Urinary bladder (tissue), 4 donors: Measurements from ENCODE around the gene CHD1. TPM values are rescaled to one million over a fixed set of nuclear protein-coding genes. Genes with fewer than 3 reads are reported as not detected.
A peak's percentile ranks its signal among the peaks of the same experiment; 100 is the strongest.

ENCODE experiments used
- DNase-seq: peaks from one replicate; pipeline ENCODE4 v3.0.0-alpha.2; 2015; ENCODE audit errors: extremely low spot score
- H3K27ac ChIP-seq: one replicate; pipeline ENCODE4 v1.5.1; 2013; ENCODE audit warnings: low read depth, mild to moderate bottlenecking, moderate library complexity
- H3K36me3 ChIP-seq: one replicate; pipeline ENCODE4 v1.6.1; 2013; ENCODE audit warnings: mild to moderate bottlenecking, moderate library complexity; ENCODE audit not compliant: insufficient read depth
- H3K4me1 ChIP-seq: one replicate; pipeline ENCODE4 v1.6.1; 2013; ENCODE audit warnings: mild to moderate bottlenecking, moderate library complexity; ENCODE audit not compliant: insufficient read depth
- H3K4me3 ChIP-seq: one replicate; pipeline ENCODE4 v1.5.1; 2013; ENCODE audit warnings: low read depth, low read length
- WGBS: extraction: QIAGEN DNeasy Blood & Tissue Kit; methylation state at CpG from one replicate; pipeline ENCODE4 v1.1.7; 2013; 5-methylcytosine and 5-hydroxymethylcytosine counted together
- polyA plus RNA-seq: library from polyadenylated mRNA; stranded (reverse); fragments of 200-250 nt; gene quantifications from one replicate; pipeline ENCODE4 v1.2.3, GENCODE V29; 2013
- total RNA-seq: library from RNA; depleted of rRNA; stranded (reverse); fragments of >200 nt; gene quantifications from one replicate; pipeline ENCODE4 v1.2.3, GENCODE V29; 2014
- donor health status: healthy with polysubstance abuse.
- donor health status: healthy.

Gene CHD1
- total and polyA plus RNA-seq, 2 donors, result 13.0 to 146 TPM

- Histone ChIP-seq H3K4me1 (no peaks in the 10 kb centered on the region), H3K36me3 (no peaks in the 10 kb centered on the region), H3K27ac (no peak overlapping the region), H3K4me3 (no peak overlapping the region)
- DNase-seq, result no peak
- WGBS, result 83% methylated on average over 1 of the region's 1 CpG
These were observed 87.9 kb downstream of the CHD1 start for GRCh38 chr5:98840946-98841345.

GRCh38 chr5:98839469-98840383 lies 89.1 kb downstream of the CHD1 start:
- Histone ChIP-seq H3K4me1 (no peaks in the 10 kb centered on the region), H3K36me3 (no peaks in the 10 kb centered on the region), H3K4me3 (peak overlapping the region; percentile 3), H3K27ac (no peak overlapping the region)
- WGBS, result 43% methylated on average over 42 of the region's 42 CpGs
- no peak for DNase-seq

GRCh38 chr5:98836175-98836574 lies 92.6 kb downstream of the CHD1 start:
- Histone ChIP-seq H3K36me3 (no peaks in the 10 kb centered on the region), H3K4me3 (no peak overlapping the region), H3K27ac (no peak overlapping the region), H3K4me1 (no peaks in the 10 kb centered on the region)
- no peak for DNase-seq
- WGBS, result 86% methylated on average over 5 of the region's 5 CpGs

GRCh38 chr5:98827588-98828284 lies 101.1 kb downstream of the CHD1 start:
- Histone ChIP-seq H3K27ac (no peak overlapping the region), H3K36me3 (no peaks in the 10 kb centered on the region), H3K4me3 (no peak overlapping the region), H3K4me1 (no peaks in the 10 kb centered on the region)
- WGBS, result 75% methylated on average over 7 of the region's 7 CpGs
- no peak for DNase-seq

DNA sequence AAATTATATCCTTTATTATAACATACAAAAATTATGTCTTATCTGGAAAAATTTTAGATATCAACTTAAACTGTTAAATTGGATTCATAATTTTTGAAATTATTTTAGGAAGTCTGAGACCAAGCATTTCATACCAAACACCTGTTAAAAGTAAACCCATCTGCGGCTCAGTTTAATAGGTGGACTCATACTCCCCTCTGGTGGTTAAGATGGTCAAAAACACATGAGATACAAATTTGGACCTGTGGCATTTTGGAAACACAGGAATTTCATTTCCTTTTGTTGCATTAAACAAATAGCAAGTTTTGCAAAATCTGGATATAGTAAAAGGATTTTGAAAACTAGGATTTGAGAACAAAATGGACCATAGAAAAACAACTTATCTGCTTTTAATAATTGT lies 101.6 kb downstream of the CHD1 start:
- Histone ChIP-seq H3K4me1 (no peaks in the 10 kb centered on the region), H3K27ac (no peak overlapping the region), H3K4me3 (no peak overlapping the region), H3K36me3 (no peaks in the 10 kb centered on the region)
- DNase-seq, result no peak
- WGBS, result 26% methylated on average over 1 of the region's 1 CpG

DNA sequence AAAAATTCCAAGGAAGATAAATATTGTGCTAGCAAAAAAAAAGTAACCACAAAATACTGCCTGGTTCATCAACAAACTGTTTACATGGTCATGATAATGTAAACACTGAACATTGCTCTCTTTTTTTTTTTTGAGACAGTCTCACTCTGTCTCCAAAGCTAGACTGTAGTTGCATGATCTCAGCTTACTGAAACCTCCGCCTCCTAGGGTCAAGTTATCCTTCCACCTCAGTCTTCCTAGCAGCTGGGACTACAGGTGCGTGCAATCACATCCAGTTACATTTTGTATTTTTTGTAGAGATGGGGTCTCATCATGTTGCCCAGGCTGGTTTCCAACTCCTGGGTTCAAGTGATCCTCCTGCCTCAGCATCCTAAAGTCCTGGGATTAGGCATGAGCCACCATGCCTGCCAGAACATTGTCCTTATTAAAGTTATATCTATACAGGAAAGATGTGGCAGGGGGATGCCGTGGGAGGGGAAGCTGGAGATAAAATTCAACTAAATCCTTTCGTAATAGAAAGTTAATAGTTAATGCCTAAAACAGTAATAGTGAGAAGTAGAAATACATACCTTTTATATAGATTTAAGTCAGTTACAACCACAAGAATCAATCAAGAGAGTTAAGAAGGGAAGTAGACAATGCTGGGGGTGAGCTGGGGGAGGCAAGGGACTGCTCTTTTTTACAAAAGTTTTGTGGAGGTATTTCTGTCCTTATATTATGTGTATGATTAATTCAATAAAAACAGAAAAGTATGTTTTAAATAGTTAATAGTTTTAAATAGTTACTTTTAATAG lies 103.0 kb downstream of the CHD1 start:
- Histone ChIP-seq H3K4me3 (no peak overlapping the region), H3K36me3 (no peaks in the 10 kb centered on the region), H3K4me1 (no peaks in the 10 kb centered on the region), H3K27ac (no peak overlapping the region)
- 79% methylated on average over 4 of the region's 4 CpGs for WGBS
- DNase-seq, result no peak

- H3K4me3 ChIP-seq, result no peak overlapping the region
- 70% methylated on average over 6 of the region's 6 CpGs for whole genome bisulfite sequencing
These were observed 112.1 kb downstream of the CHD1 start for GRCh38 chr5:98816582-98817222.

DNA sequence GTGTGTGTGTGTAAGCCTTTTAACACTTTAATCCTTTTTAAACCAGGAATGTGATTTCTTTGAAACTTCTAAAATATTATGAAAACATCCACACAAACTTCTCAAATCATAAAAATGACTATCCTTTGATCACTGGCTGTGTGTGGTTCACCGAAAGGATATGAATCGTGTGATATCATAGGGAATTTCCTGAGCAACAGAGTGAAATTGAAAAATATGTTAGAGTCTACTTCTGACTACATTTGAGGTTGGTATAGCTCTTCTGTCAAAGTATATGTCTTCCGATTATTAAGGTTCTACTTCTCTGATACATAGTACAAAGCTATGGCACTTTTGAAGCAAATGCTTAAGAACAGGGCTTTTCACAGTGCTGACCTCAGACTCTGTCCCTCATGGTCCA lies 115.1 kb downstream of the CHD1 start:
- Histone ChIP-seq H3K27ac (no peak overlapping the region), H3K4me1 (no peaks in the 10 kb centered on the region), H3K36me3 (no peaks in the 10 kb centered on the region), H3K4me3 (no peak overlapping the region)
- 83% methylated on average over 3 of the region's 3 CpGs for WGBS
- no peak for DNase-seq

More at GRCh38 chr5:98816582-98817222, 112.1 kb downstream of the CHD1 start:
- H3K27ac ChIP-seq, result no peak overlapping the region
- H3K36me3 ChIP-seq, result no peaks in the 10 kb centered on the region
- no peaks in the 10 kb centered on the region for H3K4me1 ChIP-seq
- no peak for DNase-seq

- Histone ChIP-seq H3K36me3 (no peaks in the 10 kb centered on the region), H3K4me3 (no peak overlapping the region), H3K27ac (no peak overlapping the region), H3K4me1 (no peaks in the 10 kb centered on the region)
- WGBS, result 53% methylated on average over 2 of the region's 2 CpGs
- DNase-seq, result no peak
These were observed 118.6 kb downstream of the CHD1 start for GRCh38 chr5:98810206-98810605.

GRCh38 chr5:98807806-98808205 lies 121.0 kb downstream of the CHD1 start:
- DNase-seq, result no peak
- Histone ChIP-seq H3K36me3 (no peaks in the 10 kb centered on the region), H3K4me3 (no peak overlapping the region), H3K4me1 (no peaks in the 10 kb centered on the region), H3K27ac (no peak overlapping the region)

DNA sequence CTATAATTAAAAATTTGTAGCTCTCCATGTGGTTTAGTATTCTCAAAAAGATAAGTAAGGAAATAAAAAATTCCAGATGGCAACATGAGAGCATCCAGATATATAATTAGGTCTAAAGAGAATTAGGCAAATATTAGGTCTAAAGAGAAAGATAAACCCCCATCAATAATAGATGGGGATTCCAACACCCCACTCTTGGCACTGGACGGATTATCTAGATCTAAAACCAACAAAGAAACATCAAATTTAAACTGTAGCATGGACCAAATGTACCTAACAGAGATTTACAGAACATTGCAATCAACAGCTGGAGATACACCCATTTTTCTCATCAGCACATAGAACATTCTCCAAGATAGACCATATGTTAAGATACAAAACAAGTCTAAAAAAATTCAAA lies 123.7 kb downstream of the CHD1 start:
- no peak for DNase-seq
- no peaks in the 10 kb centered on the region for H3K36me3 ChIP-seq
- 50% methylated on average over 1 of the region's 1 CpG for WGBS
- no peak overlapping the region for H3K4me3 ChIP-seq
- no peak overlapping the region for H3K27ac ChIP-seq
- no peaks in the 10 kb centered on the region for H3K4me1 ChIP-seq

- no peak overlapping the region for H3K27ac ChIP-seq
- 78% methylated on average over 2 of the region's 2 CpGs for WGBS
- DNase-seq, result no peak
- no peak overlapping the region for H3K4me3 ChIP-seq
- H3K4me1 ChIP-seq, result no peaks in the 10 kb centered on the region
- no peaks in the 10 kb centered on the region for H3K36me3 ChIP-seq
These were observed 124.7 kb downstream of the CHD1 start for GRCh38 chr5:98804066-98804465.
